Measurements from ENCODE around the gene DNMT3A.

DNA sequence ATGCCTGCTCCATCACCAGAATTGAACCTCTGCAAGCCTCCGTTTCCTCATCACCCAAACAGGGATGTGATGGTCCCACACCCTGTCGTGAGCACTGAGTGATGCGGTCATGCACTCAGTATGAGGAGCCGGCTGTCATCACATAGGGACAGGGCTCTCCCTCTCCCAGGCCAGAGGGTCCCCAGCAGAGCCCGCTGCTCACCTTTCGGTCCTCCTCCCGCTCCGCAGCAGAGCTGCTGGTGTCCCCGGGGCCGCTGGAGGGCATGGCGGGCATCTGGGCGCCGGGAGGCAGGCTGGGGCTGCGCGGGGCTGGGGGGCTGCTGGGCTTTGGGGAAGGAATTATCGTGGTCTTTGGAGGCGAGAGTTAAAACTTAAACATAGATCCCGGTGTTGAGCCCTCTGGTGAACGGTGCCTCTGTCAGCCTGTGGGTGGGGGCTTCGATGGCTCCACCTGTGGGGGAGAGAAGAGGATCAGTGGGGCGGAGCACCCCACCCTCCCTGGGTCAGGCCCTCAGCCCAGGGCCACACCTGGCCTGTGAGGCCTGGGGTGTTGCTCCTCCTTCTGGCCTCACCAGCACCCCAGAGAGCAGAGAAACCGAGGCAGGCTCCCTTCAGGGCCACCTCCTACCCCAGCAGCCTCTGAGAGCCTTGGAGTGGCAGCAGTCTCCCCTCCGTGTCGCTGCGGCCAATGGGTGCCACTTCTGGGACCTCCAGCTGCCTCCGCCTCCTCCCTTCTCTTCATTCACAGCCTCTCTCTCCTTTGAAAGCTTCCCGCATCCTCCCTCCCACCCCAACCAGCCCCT lies 27.8 kb downstream of the DNMT3A start:
- no peak for TF ChIP-seq POLR2AphosphoS5 (IDR thresholded peaks at IDR 0.05; ENCODE audit: borderline replicate concordance, low read depth, low read length)
- TF ChIP-seq EZH2 (IDR thresholded peaks at IDR 0.05) = no peak
- no peak for TF ChIP-seq FOXP2 (optimal IDR thresholded peaks at IDR 0.05; ENCODE audit: control extremely low read depth, extremely low read length, insufficient read depth)
